Tibial nerve (tissue), 4 donors: ENCODE measurements around the gene UTP11. TPM values are rescaled to one million over a fixed set of nuclear protein-coding genes. Genes with fewer than 3 reads are reported as not detected.

ENCODE experiments used
- DNase-seq, 2 donors: peaks; one replicate each; pipeline ENCODE4 v3.0.0-alpha.2; 2019; ENCODE audit warnings: low spot score in 2 of 2
- H3K27ac ChIP-seq, 4 donors: fragments of 200-600 bp; sonication (generic) in 3 of 4; one replicate each; pipeline ENCODE4 v1.5.1; 2017 to 2019; ENCODE audit warnings: mild to moderate bottlenecking in 1 of 4
- H3K27me3 ChIP-seq, 2 donors: fragments of 200-600 bp; sonication (generic) in 1 of 2; one replicate each; pipeline versions ENCODE4 v1.5.1 to v1.6.0; 2017 to 2019
- H3K36me3 ChIP-seq, 3 donors: fragments of 200-600 bp; sonication (generic); one replicate each; pipeline ENCODE4 v1.5.1; 2018 to 2019
- H3K4me1 ChIP-seq, 4 donors: fragments of 200-600 bp; sonication (generic) in 3 of 4; one replicate each; pipeline ENCODE4 v1.5.1; 2017 to 2019
- H3K4me3 ChIP-seq, 4 donors: fragments of 200-600 bp; sonication (generic) in 3 of 4; one replicate each; pipeline ENCODE4 v1.5.1; 2017 to 2019; ENCODE audit warnings: mild to moderate bottlenecking in 1 of 4, moderate library complexity in 1 of 4
- H3K9me3 ChIP-seq, 4 donors: fragments of 200-600 bp; sonication (generic) in 3 of 4; one replicate each; pipeline ENCODE4 v1.5.1; 2017 to 2019
- CTCF ChIP-seq, 5 experiments: fragments of 200-600 bp in 3 of 5; fragments of 450-650 bp in 2 of 5; sonication (generic) in 3 of 5; IDR thresholded peaks; one replicate each; pipeline ENCODE4 v1.5.1; 2016 to 2019; ENCODE audit warnings: antibody characterized with exemption in 5 of 5, mild to moderate bottlenecking in 3 of 5, moderate library complexity in 2 of 5
- EP300 ChIP-seq, 2 donors: sonication (generic); formaldehyde crosslinking; IDR thresholded peaks; one replicate each; pipeline ENCODE4 v1.6.1; 2017; ENCODE audit warnings: antibody characterized with exemption in 2 of 2, mild to moderate bottlenecking in 1 of 2
- POLR2A ChIP-seq, 2 donors: fragments of 450-650 bp; IDR thresholded peaks; one replicate each; pipeline ENCODE4 v1.6.1; 2017; ENCODE audit warnings: antibody characterized with exemption in 2 of 2, mild to moderate bottlenecking in 2 of 2, moderate library complexity in 2 of 2
- WGBS, 2 donors: methylation state at CpG; one replicate each; pipeline ENCODE4 v1.1.5; 2018; 5-methylcytosine and 5-hydroxymethylcytosine counted together
- small RNA-seq: library from RNA; depleted of rRNA; stranded (forward); fragments of <200 nt; gene quantifications from one replicate; pipeline ENCODE3, GENCODE V24; 2016
- total RNA-seq, 4 donors: library from RNA; depleted of rRNA; stranded (reverse); fragments of >200 nt; gene quantifications; one replicate each; pipeline ENCODE4 v1.1.0, GENCODE V29; 2016

The UTP11 gene
- total RNA-seq, 4 donors from 2014 or later = 16.5 to 36.8 (median 25.7) TPM

GRCh38 chr1:38071312-38072256, 59.0 kb downstream of the UTP11 start:
- no peaks in the 10 kb centered on the region for H3K36me3 ChIP-seq
- no peaks in the 10 kb centered on the region for H3K9me3 ChIP-seq
- no peak overlapping the region for H3K27ac ChIP-seq
- no peaks in the 10 kb centered on the region for H3K4me1 ChIP-seq
- no peak for DNase-seq
- H3K4me3 ChIP-seq = no peak overlapping the region
- TF ChIP-seq EP300 (IDR thresholded peaks at IDR 0.05) (no peak), POLR2A (IDR thresholded peaks at IDR 0.05) (no peak), CTCF (IDR thresholded peaks at IDR 0.05) (no peak)
- WGBS, 2 donors = 79 to 83% methylated on average over 10 of the region's 10 CpGs
- H3K27me3 ChIP-seq = no peaks in the 10 kb centered on the region

GRCh38 chr1:38072858-38073257, 60.3 kb downstream of the UTP11 start:
- no peak overlapping the region for H3K4me3 ChIP-seq
- H3K9me3 ChIP-seq = no peaks in the 10 kb centered on the region
- H3K4me1 ChIP-seq = no peaks in the 10 kb centered on the region
- no peak overlapping the region for H3K27ac ChIP-seq
- no peak for DNase-seq
- 74 to 94% methylated on average over 2 of the region's 2 CpGs for WGBS, 2 donors
- no peak for TF ChIP-seq POLR2A (IDR thresholded peaks at IDR 0.05)
- TF ChIP-seq CTCF (IDR thresholded peaks at IDR 0.05) = no peak
- no peak for TF ChIP-seq EP300 (IDR thresholded peaks at IDR 0.05)
- H3K27me3 ChIP-seq = no peaks in the 10 kb centered on the region
- no peaks in the 10 kb centered on the region for H3K36me3 ChIP-seq

- no peaks in the 10 kb centered on the region for H3K9me3 ChIP-seq
- 44 to 58% methylated on average over 8 to 9 of the region's 9 CpGs for WGBS, 2 donors
- peaks cover 0 to 3% (median 0%) of the 10 kb centered on the region in 3 donors for H3K36me3 ChIP-seq
- TF ChIP-seq EP300 (IDR thresholded peaks at IDR 0.05) (no peak), CTCF (IDR thresholded peaks at IDR 0.05) (no peak), POLR2A (IDR thresholded peaks at IDR 0.05) (no peak)
- no peak for DNase-seq
- H3K4me3 ChIP-seq = no peak overlapping the region
- no peak overlapping the region for H3K27ac ChIP-seq
- H3K27me3 ChIP-seq = no peaks in the 10 kb centered on the region
- H3K4me1 ChIP-seq = no peaks in the 10 kb centered on the region
Measured at GRCh38 chr1:38073534-38074301, 61.2 kb downstream of the UTP11 start.

GRCh38 chr1:38074302-38074677, 61.8 kb downstream of the UTP11 start:
- Histone ChIP-seq H3K9me3 (no peaks in the 10 kb centered on the region), H3K36me3 (peaks cover 0 to 3% (median 0%) of the 10 kb centered on the region in 3 donors), H3K27ac (no peak overlapping the region), H3K27me3 (no peaks in the 10 kb centered on the region), H3K4me3 (no peak overlapping the region), H3K4me1 (no peaks in the 10 kb centered on the region)
- no peak for TF ChIP-seq CTCF (IDR thresholded peaks at IDR 0.05)
- TF ChIP-seq EP300 (IDR thresholded peaks at IDR 0.05) = no peak
- no peak for TF ChIP-seq POLR2A (IDR thresholded peaks at IDR 0.05)
- WGBS, 2 donors = 85 to 94% methylated on average over 4 of the region's 4 CpGs
- DNase-seq = no peak

Small RNAs within 50 kb of the gene (small RNA-seq; reads per million reads assigned to genes)
- not detected for gene RNU6-510P

Other genes starting within 250 kb of the UTP11 start
- gene EPHA10, start 247.6 kb upstream of the UTP11 start, total RNA-seq = under 1 TPM in 3 of 4 donors, not detected in 1; under 0.01 to 0.30 (median 0.21) TPM
- gene MANEAL, start 218.9 kb upstream of the UTP11 start, total RNA-seq = 1 to 10 TPM in 3 of 4 donors, under 1 TPM in 1; 0.44 to 1.8 (median 1.7) TPM
- 100 to 1,000 TPM in 1 of 4 donors, 10 to 100 TPM in 3; 80.6 to 132 (median 92.7) TPM for gene C1orf122, start 204.9 kb upstream of the UTP11 start, total RNA-seq
- 10 to 100 TPM in 2 of 4 donors, 1 to 10 TPM in 2; 8.1 to 13.8 (median 10.8) TPM for gene YRDC, start 204.5 kb upstream of the UTP11 start, total RNA-seq
- 1 to 10 TPM; 6.1 to 9.0 (median 7.8) TPM for gene MTF1, start 153.1 kb upstream of the UTP11 start, total RNA-seq
- gene INPP5B, start 65.7 kb upstream of the UTP11 start, total RNA-seq = 10 to 100 TPM; 39.1 to 52.5 (median 49.0) TPM
- gene SF3A3, start 22.7 kb upstream of the UTP11 start, total RNA-seq = 10 to 100 TPM; 51.0 to 67.8 (median 62.8) TPM
- gene FHL3, start 7.2 kb upstream of the UTP11 start, total RNA-seq = 10 to 100 TPM; 25.1 to 32.7 (median 26.6) TPM
- gene POU3F1, start 34.1 kb downstream of the UTP11 start, total RNA-seq = 10 to 100 TPM; 11.6 to 53.4 (median 24.8) TPM